ENCODE data around the gene FOXD1.

FOXD1 gene

DNA sequence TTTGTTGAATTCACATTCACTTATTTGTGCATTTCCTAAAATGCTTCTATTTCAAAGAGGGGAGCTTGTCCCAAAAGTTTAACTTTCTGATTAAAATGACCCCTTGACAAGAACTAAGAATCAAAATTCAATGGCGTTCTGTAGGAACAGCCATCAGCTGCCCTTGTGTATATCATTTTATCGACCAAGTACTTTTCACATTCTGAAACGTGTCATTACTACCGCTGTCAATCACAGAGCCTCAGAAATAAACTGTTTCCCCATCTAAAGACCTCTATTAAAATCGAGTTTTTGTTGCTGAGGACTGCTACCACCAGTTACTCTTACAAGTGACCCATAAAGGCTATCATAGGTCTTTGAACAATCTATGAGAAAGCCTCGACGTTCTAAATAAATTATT is 1.6 kb upstream of the FOXD1 start:
- TF ChIP-seq, protein P1, sequence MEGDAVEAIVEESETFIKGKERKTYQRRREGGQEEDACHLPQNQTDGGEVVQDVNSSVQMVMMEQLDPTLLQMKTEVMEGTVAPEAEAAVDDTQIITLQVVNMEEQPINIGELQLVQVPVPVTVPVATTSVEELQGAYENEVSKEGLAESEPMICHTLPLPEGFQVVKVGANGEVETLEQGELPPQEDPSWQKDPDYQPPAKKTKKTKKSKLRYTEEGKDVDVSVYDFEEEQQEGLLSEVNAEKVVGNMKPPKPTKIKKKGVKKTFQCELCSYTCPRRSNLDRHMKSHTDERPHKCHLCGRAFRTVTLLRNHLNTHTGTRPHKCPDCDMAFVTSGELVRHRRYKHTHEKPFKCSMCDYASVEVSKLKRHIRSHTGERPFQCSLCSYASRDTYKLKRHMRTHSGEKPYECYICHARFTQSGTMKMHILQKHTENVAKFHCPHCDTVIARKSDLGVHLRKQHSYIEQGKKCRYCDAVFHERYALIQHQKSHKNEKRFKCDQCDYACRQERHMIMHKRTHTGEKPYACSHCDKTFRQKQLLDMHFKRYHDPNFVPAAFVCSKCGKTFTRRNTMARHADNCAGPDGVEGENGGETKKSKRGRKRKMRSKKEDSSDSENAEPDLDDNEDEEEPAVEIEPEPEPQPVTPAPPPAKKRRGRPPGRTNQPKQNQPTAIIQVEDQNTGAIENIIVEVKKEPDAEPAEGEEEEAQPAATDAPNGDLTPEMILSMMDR (IDR thresholded peaks at IDR 0.05; ENCODE audit: poor library complexity, severe bottlenecking): no peak
- Histone ChIP-seq H3K4me3 (ENCODE audit: severe bottlenecking) (no peak overlapping the region), H3K27me3 (ENCODE audit: insufficient read depth, poor library complexity, severe bottlenecking) (peaks cover 19% of the 10 kb centered on the region), H3K9me3 (ENCODE audit: severe bottlenecking) (no peaks in the 10 kb centered on the region), H3K4me1 (ENCODE audit: insufficient read depth, poor library complexity, severe bottlenecking) (peaks cover 16% of the 10 kb centered on the region), H3K27ac (ENCODE audit: poor library complexity, severe bottlenecking) (no peak overlapping the region), H3K36me3 (ENCODE audit: low read depth) (peaks cover 7% of the 10 kb centered on the region; the same call in 1 of the 2 replicates)
- ATAC-seq (ENCODE audit: low read depth) (no peak), DNase-seq (ENCODE audit: low spot score) (no peak)

DNA sequence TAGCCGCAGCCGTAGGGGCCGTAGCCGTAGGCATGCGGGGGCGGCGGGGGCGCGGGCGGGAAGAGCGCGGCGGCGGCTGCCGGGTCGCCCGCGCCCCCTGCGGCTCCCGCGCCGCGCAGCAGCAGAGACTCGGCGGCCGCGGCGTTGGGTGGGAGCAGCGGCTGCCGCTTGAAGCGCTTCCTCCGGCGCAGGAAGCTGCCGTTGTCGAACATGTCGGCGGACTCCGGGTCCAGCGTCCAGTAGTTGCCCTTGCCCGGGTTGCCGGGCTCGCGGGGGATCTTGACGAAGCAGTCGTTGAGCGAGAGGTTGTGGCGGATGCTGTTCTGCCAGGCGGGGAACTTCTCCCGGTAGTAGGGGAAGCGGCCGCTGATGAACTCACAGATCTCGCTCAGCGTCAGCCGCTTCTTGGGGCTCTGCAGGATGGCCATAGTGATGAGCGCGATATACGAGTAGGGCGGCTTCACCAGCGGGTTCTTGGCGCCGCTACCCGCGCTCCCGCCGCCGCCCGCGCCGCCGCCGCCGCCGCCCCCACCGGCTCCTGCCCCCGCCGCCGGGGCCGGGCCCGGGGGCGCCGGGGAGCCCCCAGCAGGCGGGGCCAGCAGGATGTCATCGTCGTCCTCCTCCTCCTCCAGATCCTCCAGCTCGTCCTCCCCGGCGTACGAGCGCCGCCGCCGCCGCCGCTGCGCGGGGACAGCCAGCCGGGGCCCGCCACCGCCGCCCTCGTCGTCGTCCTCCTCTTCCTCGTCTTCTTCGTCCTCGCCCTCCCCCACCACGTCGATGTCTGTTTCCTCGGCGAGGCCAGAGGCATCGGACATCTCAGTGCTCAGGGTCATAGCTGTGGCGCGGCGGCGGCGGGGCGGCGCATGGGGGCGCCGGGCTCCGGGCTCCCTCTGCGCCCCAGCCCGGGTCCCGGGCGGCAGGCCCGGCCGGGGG is 781 bp downstream of the FOXD1 start:
- peak overlapping the region; percentile 70 for H3K27ac ChIP-seq (ENCODE audit: poor library complexity, severe bottlenecking)

DNA sequence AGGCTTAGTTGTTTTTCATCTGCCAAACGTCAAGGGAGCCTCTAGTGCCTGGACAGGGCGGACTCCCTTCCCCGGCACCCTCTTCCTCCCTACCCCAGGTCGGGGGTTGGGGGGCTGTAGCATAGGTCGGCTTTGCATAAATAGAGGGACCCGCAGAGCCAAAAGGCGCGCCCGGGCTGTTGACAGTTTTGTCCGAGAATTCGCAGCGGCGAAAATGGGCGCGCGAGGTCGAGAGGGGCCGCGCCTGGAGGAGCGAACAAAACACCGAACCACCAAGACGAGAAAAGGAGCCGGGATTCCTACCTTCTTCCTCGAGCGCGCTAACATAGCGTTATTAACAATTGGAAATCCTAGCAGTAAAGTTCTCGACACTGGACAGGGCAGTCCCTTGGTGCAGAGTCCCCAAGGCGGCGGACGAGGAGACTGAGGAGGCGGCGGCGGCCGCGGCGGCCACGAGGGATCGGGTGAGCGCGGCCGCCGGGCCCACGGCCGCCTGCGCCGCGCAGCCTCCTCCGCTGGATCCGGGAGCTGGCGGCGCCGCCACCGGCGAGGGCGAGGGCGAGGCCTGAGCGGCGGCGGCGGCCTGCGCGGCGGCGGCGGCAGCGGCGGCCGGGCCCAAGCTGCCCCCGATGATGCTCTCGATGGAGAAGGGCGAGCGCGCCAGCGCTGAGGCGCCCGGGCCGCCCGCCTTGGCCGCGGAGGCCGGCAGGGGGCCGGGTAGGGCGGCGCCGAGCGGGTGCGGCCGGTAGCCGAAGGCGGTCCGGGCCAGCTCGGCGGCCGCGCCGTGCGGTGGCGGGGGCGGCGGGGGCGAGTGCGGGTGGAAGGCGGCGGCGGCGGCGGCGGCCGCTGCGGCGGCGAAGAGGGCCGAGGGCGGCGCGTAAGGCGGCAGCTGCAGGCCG is 1.7 kb downstream of the FOXD1 start:
- peaks cover 19% of the 10 kb centered on the region for H3K27me3 ChIP-seq (ENCODE audit: insufficient read depth, poor library complexity, severe bottlenecking)
- peak overlapping the region; percentile 98 for H3K4me3 ChIP-seq (ENCODE audit: severe bottlenecking)
- H3K4me1 ChIP-seq (ENCODE audit: insufficient read depth, poor library complexity, severe bottlenecking): peaks cover 16% of the 10 kb centered on the region
- no peak for DNase-seq (ENCODE audit: low spot score)
- H3K36me3 ChIP-seq (ENCODE audit: low read depth): peaks cover 14% of the 10 kb centered on the region; the same call in 1 of the 2 replicates
- TF ChIP-seq, protein P1 (IDR thresholded peaks at IDR 0.05; ENCODE audit: poor library complexity, severe bottlenecking): peak; percentile 40
- peak overlapping the region; percentile 70 for H3K27ac ChIP-seq (ENCODE audit: poor library complexity, severe bottlenecking)
- no peaks in the 10 kb centered on the region for H3K9me3 ChIP-seq (ENCODE audit: severe bottlenecking)
- peak; percentile 11; the same call in 2 of the 3 replicates for ATAC-seq (ENCODE audit: low read depth)

More for the DNA sequence above, 781 bp downstream of the FOXD1 start:
- Histone ChIP-seq H3K36me3 (ENCODE audit: low read depth) (peaks cover 14% of the 10 kb centered on the region; the same call in 1 of the 2 replicates), H3K4me3 (ENCODE audit: severe bottlenecking) (peak overlapping the region; percentile 98), H3K27me3 (ENCODE audit: insufficient read depth, poor library complexity, severe bottlenecking) (peaks cover 19% of the 10 kb centered on the region), H3K4me1 (ENCODE audit: insufficient read depth, poor library complexity, severe bottlenecking) (peaks cover 16% of the 10 kb centered on the region), H3K9me3 (ENCODE audit: severe bottlenecking) (no peaks in the 10 kb centered on the region)
- ATAC-seq (ENCODE audit: low read depth): peak; percentile 30
- TF ChIP-seq, protein P1 (IDR thresholded peaks at IDR 0.05; ENCODE audit: poor library complexity, severe bottlenecking): no peak
- DNase-seq (ENCODE audit: low spot score): peak; percentile 79

DNA sequence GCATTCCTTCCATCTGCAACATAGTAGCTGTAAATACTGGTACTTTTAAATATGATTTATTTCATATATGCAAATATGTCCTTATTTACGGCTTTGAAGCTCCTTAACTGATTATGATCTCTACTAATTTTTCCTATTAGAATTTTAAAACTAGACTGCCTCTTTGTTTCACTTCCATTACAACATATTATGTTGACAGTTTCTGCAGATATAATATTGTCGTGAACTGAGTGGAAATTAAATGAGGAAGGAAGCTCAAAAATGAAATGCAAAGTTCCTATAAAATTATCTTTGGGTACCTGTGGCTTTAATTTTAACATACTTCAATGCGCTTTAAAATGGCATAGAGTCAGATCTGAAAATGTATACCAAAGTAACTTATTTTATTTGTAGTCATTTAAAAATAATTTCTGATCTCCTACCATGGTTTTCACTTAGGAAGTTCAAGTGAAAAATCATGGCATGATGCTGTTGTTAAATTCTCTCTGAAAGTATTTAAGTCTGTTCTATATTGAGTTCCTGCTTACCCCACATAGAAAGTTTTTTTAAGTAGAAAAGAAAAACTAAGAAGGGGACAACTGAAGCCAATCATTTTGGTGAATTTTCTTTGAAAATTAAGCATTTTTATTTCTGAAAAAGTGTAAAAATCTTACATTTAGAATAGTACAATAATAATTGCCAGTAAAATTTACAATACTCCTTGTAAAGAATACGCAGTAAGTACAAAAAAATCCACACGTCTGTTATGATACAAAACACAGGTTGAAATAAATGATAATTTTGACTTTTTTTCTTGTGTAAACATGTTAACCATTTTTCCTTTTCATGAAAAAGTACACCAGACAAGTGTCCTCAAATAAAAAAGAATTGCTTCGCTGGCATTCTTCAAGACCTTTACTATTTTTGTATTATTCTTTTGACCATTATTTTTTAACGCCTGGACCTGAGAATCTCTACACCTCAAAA is 2.6 kb downstream of the FOXD1 start:
- Histone ChIP-seq H3K27ac (ENCODE audit: poor library complexity, severe bottlenecking) (peak overlapping the region; percentile 70), H3K27me3 (ENCODE audit: insufficient read depth, poor library complexity, severe bottlenecking) (peaks cover 19% of the 10 kb centered on the region)

More for the DNA sequence above, 2.6 kb downstream of the FOXD1 start:
- Histone ChIP-seq H3K9me3 (ENCODE audit: severe bottlenecking) (no peaks in the 10 kb centered on the region), H3K36me3 (ENCODE audit: low read depth) (peaks cover 14% of the 10 kb centered on the region; the same call in 1 of the 2 replicates), H3K4me3 (ENCODE audit: severe bottlenecking) (peak overlapping the region; percentile 98), H3K4me1 (ENCODE audit: insufficient read depth, poor library complexity, severe bottlenecking) (peaks cover 16% of the 10 kb centered on the region)
- DNase-seq (ENCODE audit: low spot score): no peak
- no peak for ATAC-seq (ENCODE audit: low read depth)
- TF ChIP-seq, protein P1 (IDR thresholded peaks at IDR 0.05; ENCODE audit: poor library complexity, severe bottlenecking): no peak
